Measurements from ENCODE around the gene SEC61G. TPM values are rescaled to one million over a fixed set of nuclear protein-coding genes. Genes with fewer than 3 reads are reported as not detected.

Gene SEC61G
- polyA plus RNA-seq (2011; rRNA removed) (250 and 344 TPM in 2 replicates), polyA minus RNA-seq (2011; rRNA and poly(A)+ RNA removed) (105 and 186 TPM in 2 replicates)

- ChIA-PET CTCF (interaction anchor here (0.5 to 8.7 kb wide), 7 partner anchors 13 to 656 kb away, joined by 3 to 53 read pairs (median 3); no protein-coding TSS in a partner anchor), POLR2A (interaction anchor here (0.6 to 1.9 kb wide), 18 partner anchors 8 to 1324 kb away, joined by 3 to 9 read pairs (median 4); partner anchors contain the start of genes CCT6A, LANCL2 and PSPH)
- H3K27me3 ChIP-seq (ENCODE audit: control insufficient read depth, insufficient read depth, low read length) = no peaks in the 10 kb centered on the region
- no peak for TF ChIP-seq CTCF (IDR thresholded peaks at IDR 0.05; ENCODE audit: low read depth, low read length)
- H3K9me3 ChIP-seq (ENCODE audit: control insufficient read depth, insufficient read depth, low read length) = no peaks in the 10 kb centered on the region
- H3K4me3 ChIP-seq (ENCODE audit: low read depth, low read length) = peak within 1 kb of the TSS; percentile 93
- peak within 1 kb of the TSS; percentile 89 for H3K27ac ChIP-seq (ENCODE audit: low read depth, low read length)
- DNase-seq (ENCODE audit: low read depth, low spot score) = peak; percentile 94
Observed at GRCh38 chr7:54758702-54759592, at the start of gene SEC61G. Gene SEC61G, minus strand, starts transcription at chr7:54759211. Its CDS starts 1,623 bp downstream, at chr7:54757588.

DNA sequence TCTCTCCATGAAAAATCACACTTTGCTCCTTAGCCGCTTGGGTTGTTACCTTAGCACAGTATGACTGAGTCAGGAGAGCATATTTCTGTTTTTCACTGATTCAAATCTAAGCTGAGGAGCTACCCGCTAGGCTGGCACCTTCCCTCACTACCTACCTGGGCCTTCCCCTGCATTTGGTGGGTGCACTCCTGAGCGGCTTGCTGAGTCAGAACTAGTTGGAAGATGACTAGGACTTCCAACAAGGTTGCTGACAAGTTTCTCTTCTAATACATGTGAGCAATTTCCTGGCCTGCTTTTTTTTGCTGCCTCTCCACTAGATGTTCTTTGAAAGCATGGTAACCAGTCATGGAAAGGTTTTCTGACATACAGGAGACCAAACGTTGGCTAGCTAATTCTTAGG is 43.8 kb upstream of the SEC61G start:
- CTCF ChIA-PET = interaction anchor here (1.5 to 2.0 kb wide), 2 partner anchors 29 to 452 kb away, joined by 4 to 6 read pairs; no protein-coding TSS in a partner anchor
- Histone ChIP-seq H3K27me3 (ENCODE audit: control insufficient read depth, insufficient read depth, low read length) (no peaks in the 10 kb centered on the region), H3K9me3 (ENCODE audit: control insufficient read depth, insufficient read depth, low read length) (peaks cover 10% of the 10 kb centered on the region), H3K27ac (ENCODE audit: low read depth, low read length) (no peak overlapping the region), H3K4me3 (ENCODE audit: low read depth, low read length) (no peak overlapping the region)
- POLR2A ChIA-PET = no interaction called here
- DNase-seq (ENCODE audit: low read depth, low spot score) = no peak
- TF ChIP-seq CTCF (IDR thresholded peaks at IDR 0.05; ENCODE audit: low read depth, low read length) = no peak

DNA sequence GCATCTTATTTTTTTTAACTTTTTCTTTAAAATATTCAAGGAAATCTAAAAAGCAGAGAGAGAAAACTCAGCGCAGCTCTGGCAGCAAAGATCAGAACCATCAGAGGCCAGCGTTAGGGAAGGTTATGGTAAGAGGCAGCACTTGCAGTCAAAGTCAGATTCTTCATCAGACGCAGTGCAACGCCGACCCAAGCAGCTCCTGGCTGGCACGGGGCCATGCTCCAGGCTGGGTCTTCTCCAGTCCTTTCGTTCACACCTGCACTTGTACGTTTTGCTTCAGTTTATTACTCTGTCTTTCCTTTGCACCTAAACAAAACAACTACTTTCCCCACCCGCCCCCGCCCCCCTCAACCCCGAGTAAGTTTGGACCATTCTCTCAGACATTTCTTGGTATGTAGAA is 43.1 kb upstream of the SEC61G start:
- no peak overlapping the region for H3K27ac ChIP-seq (ENCODE audit: low read depth, low read length)
- no peaks in the 10 kb centered on the region for H3K27me3 ChIP-seq (ENCODE audit: control insufficient read depth, insufficient read depth, low read length)
- DNase-seq (ENCODE audit: low read depth, low spot score) = no peak
- peaks cover 10% of the 10 kb centered on the region for H3K9me3 ChIP-seq (ENCODE audit: control insufficient read depth, insufficient read depth, low read length)
- H3K4me3 ChIP-seq (ENCODE audit: low read depth, low read length) = no peak overlapping the region
- ChIA-PET CTCF (interaction anchor here (1.1 kb wide), 1 partner anchor 13 kb away, joined by 4 read pairs; no protein-coding TSS in a partner anchor), POLR2A (no interaction called here)
- TF ChIP-seq CTCF (IDR thresholded peaks at IDR 0.05; ENCODE audit: low read depth, low read length) = no peak

DNA sequence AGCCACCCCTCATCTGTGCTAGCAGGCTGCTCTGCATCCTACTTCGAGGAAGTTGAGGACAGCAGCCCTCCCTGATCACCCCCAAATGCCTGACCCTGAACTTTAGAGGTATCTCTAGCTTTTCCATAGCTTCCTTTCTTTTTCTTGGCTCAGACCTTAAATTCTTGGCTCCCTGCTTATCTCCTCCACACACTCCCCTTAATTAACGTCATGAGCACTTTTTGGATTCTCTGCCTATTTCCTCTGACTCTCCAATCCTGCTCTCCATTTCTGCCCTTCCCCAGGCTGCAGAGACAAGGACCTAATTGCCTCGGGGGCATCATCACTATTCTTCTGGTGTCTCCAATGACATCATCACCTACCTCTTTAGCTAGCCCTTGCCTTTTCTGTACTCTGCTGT is 40.8 kb upstream of the SEC61G start:
- no peak for TF ChIP-seq CTCF (IDR thresholded peaks at IDR 0.05; ENCODE audit: low read depth, low read length)
- no peaks in the 10 kb centered on the region for H3K27me3 ChIP-seq (ENCODE audit: control insufficient read depth, insufficient read depth, low read length)
- ChIA-PET CTCF (no interaction called here), POLR2A (no interaction called here)
- 0 out of 2 replicates have a peak, but pooled peaks cover 4% of the 10 kb centered on the region for H3K9me3 ChIP-seq (ENCODE audit: control insufficient read depth, insufficient read depth, low read length)
- no peak overlapping the region for H3K4me3 ChIP-seq (ENCODE audit: low read depth, low read length)
- DNase-seq (ENCODE audit: low read depth, low spot score) = no peak
- H3K27ac ChIP-seq (ENCODE audit: low read depth, low read length) = no peak overlapping the region

DNA sequence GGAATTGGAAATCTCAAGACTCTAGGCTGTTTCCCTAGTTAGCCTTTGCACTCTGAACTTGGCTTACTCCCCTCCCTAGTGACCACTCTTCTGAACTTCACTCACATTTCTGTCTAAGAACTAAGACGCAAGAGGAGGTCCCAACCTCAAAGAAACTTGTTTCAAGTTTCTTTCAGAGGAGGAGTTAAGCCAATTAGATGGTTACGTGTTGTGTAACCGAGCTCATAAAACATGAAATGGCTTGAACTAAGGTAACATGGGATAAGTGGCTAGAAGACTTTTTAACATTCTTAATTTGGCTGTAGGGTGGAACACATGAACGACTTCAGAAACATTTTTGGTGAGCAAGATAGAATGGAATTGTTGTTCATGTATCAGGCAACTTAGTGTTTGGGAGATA is 39.5 kb upstream of the SEC61G start:
- H3K4me3 ChIP-seq (ENCODE audit: low read depth, low read length) = no peak overlapping the region
- H3K9me3 ChIP-seq (ENCODE audit: control insufficient read depth, insufficient read depth, low read length) = no peaks in the 10 kb centered on the region
- ChIA-PET POLR2A (no interaction called here), CTCF (interaction anchor here (0.9 to 2.5 kb wide), 3 partner anchors 10 to 456 kb away, joined by 3 to 15 read pairs (median 4); no protein-coding TSS in a partner anchor)
- no peak for TF ChIP-seq CTCF (IDR thresholded peaks at IDR 0.05; ENCODE audit: low read depth, low read length)
- no peak overlapping the region for H3K27ac ChIP-seq (ENCODE audit: low read depth, low read length)
- no peak for DNase-seq (ENCODE audit: low read depth, low spot score)
- no peaks in the 10 kb centered on the region for H3K27me3 ChIP-seq (ENCODE audit: control insufficient read depth, insufficient read depth, low read length)
